Measurements from ENCODE around the gene CLPTM1.

- no peak for TF ChIP-seq FOXM1 (IDR thresholded peaks at IDR 0.05; ENCODE audit: low read depth)
- TF ChIP-seq PBX3 (IDR thresholded peaks at IDR 0.05), result no peak
- TF ChIP-seq, protein P1, sequence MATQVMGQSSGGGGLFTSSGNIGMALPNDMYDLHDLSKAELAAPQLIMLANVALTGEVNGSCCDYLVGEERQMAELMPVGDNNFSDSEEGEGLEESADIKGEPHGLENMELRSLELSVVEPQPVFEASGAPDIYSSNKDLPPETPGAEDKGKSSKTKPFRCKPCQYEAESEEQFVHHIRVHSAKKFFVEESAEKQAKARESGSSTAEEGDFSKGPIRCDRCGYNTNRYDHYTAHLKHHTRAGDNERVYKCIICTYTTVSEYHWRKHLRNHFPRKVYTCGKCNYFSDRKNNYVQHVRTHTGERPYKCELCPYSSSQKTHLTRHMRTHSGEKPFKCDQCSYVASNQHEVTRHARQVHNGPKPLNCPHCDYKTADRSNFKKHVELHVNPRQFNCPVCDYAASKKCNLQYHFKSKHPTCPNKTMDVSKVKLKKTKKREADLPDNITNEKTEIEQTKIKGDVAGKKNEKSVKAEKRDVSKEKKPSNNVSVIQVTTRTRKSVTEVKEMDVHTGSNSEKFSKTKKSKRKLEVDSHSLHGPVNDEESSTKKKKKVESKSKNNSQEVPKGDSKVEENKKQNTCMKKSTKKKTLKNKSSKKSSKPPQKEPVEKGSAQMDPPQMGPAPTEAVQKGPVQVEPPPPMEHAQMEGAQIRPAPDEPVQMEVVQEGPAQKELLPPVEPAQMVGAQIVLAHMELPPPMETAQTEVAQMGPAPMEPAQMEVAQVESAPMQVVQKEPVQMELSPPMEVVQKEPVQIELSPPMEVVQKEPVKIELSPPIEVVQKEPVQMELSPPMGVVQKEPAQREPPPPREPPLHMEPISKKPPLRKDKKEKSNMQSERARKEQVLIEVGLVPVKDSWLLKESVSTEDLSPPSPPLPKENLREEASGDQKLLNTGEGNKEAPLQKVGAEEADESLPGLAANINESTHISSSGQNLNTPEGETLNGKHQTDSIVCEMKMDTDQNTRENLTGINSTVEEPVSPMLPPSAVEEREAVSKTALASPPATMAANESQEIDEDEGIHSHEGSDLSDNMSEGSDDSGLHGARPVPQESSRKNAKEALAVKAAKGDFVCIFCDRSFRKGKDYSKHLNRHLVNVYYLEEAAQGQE (IDR thresholded peaks at IDR 0.05; ENCODE audit: low read depth, low read length), result no peak
- TF ChIP-seq, protein P2, sequence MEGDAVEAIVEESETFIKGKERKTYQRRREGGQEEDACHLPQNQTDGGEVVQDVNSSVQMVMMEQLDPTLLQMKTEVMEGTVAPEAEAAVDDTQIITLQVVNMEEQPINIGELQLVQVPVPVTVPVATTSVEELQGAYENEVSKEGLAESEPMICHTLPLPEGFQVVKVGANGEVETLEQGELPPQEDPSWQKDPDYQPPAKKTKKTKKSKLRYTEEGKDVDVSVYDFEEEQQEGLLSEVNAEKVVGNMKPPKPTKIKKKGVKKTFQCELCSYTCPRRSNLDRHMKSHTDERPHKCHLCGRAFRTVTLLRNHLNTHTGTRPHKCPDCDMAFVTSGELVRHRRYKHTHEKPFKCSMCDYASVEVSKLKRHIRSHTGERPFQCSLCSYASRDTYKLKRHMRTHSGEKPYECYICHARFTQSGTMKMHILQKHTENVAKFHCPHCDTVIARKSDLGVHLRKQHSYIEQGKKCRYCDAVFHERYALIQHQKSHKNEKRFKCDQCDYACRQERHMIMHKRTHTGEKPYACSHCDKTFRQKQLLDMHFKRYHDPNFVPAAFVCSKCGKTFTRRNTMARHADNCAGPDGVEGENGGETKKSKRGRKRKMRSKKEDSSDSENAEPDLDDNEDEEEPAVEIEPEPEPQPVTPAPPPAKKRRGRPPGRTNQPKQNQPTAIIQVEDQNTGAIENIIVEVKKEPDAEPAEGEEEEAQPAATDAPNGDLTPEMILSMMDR (IDR thresholded peaks at IDR 0.05), result no peak
- no peak for TF ChIP-seq YY1 (IDR thresholded peaks at IDR 0.05; ENCODE audit: low read depth)
- TF ChIP-seq EZH2phosphoT487 (IDR thresholded peaks at IDR 0.05; ENCODE audit: borderline replicate concordance, low read depth), result no peak
- no peak for TF ChIP-seq GABPA (IDR thresholded peaks at IDR 0.05; ENCODE audit: low read depth)
- no peak for TF ChIP-seq RXRA (IDR thresholded peaks at IDR 0.05; ENCODE audit: borderline replicate concordance, low read depth)
- TF ChIP-seq NFIC (IDR thresholded peaks at IDR 0.05; ENCODE audit: borderline replicate concordance), result no peak
- no peak for TF ChIP-seq SIN3A (IDR thresholded peaks at IDR 0.05; ENCODE audit: borderline replicate concordance, low read depth, low read length)
- TF ChIP-seq ZBTB33 (IDR thresholded peaks at IDR 0.05; ENCODE audit: borderline replicate concordance, low read depth), result no peak
- TF ChIP-seq FOSL2 (IDR thresholded peaks at IDR 0.05; ENCODE audit: borderline replicate concordance, low read depth), result no peak
- no peak for TF ChIP-seq CHD2 (IDR thresholded peaks at IDR 0.05; ENCODE audit: low read length, partially characterized antibody)
Measured at GRCh38 chr19:44925114-44925891, 29.9 kb upstream of the CLPTM1 start.

Data from SK-N-SH (cell line).